OCI-LY7 (cell line): ENCODE results near the gene TRAF1. TPM values are rescaled to one million over a fixed set of nuclear protein-coding genes. Genes with fewer than 3 reads are reported as not detected.
A peak's percentile ranks its signal among the peaks of the same experiment; 100 is the strongest.

ENCODE experiments used
- BruUV-seq: library from RNA; stranded (reverse); fragments of 400-500 nt; replicated peaks from 2 replicates; lab custom pipeline; 2021; lab: Mats Ljungman, UMichigan
- CTCF ChIA-PET: fragments of 300-600 bp; sonication (Branson Sonifier 250); formaldehyde crosslinking; loops from one replicate; lab custom pipeline; 2022; ENCODE audit warnings: antibody characterized with exemption; ENCODE audit not compliant: unreplicated experiment; lab: Charles Lee
- POLR2A ChIA-PET: fragments of 300-600 bp; sonication (Branson Sonifier 250); formaldehyde crosslinking; loops from one replicate; lab custom pipeline; 2022; ENCODE audit warnings: antibody characterized with exemption; lab: Charles Lee
- DNase-seq: peaks from one replicate; pipeline ENCODE4 v3.0.0-alpha.2; 2015; ENCODE audit warnings: low spot score
- H2AFZ ChIP-seq: fragments of 200-600 bp; sonication (generic), shearing (Covaris generic); 2 replicates; pipeline ENCODE4 v1.6.1; 2014; ENCODE audit warnings: mild to moderate bottlenecking, antibody characterized with exemption, low read length, moderate library complexity
- H3K27ac ChIP-seq: fragments of 200-600 bp; sonication (generic); 2 replicates; pipeline ENCODE4 v1.5.1; 2014; ENCODE audit warnings: mixed run types, low read depth, mild to moderate bottlenecking, moderate library complexity, low read length, inconsistent platforms; ENCODE audit not compliant: poor library complexity, severe bottlenecking
- H3K36me3 ChIP-seq: fragments of 200-600 bp; sonication (generic); 2 replicates; pipeline ENCODE4 v1.6.1; 2014; ENCODE audit warnings: mild to moderate bottlenecking, antibody characterized with exemption, low read length, moderate library complexity, mixed read lengths; ENCODE audit not compliant: insufficient read depth
- H3K4me1 ChIP-seq: fragments of 200-600 bp; sonication (generic); 2 replicates; pipeline ENCODE4 v1.5.1; 2014; ENCODE audit warnings: mild to moderate bottlenecking, low read length; ENCODE audit not compliant: insufficient read depth, poor library complexity, severe bottlenecking
- H3K4me2 ChIP-seq: fragments of 200-600 bp; sonication (generic); 2 replicates; pipeline ENCODE4 v1.6.1; 2014; ENCODE audit warnings: mild to moderate bottlenecking, low read length
- H3K4me3 ChIP-seq: fragments of 200-600 bp; sonication (generic); 2 replicates; pipeline ENCODE4 v1.5.1; 2014; ENCODE audit warnings: mild to moderate bottlenecking, low read depth, low read length; ENCODE audit not compliant: poor library complexity, severe bottlenecking
- H3K79me2 ChIP-seq: fragments of 200-600 bp; sonication (generic); 2 replicates; pipeline ENCODE4 v1.6.1; 2016; ENCODE audit warnings: low read depth, mild to moderate bottlenecking, low read length, moderate library complexity, mixed read lengths; ENCODE audit not compliant: insufficient read depth
- H3K9me2 ChIP-seq: fragments of 200-600 bp; sonication (generic); 2 replicates; pipeline ENCODE4 v1.6.1; 2016; ENCODE audit warnings: mild to moderate bottlenecking, low read length, mixed read lengths; ENCODE audit not compliant: insufficient read depth
- H3K9me3 ChIP-seq: fragments of 200-600 bp; sonication (generic); 2 replicates; pipeline ENCODE4 v1.6.1; 2014; ENCODE audit warnings: mild to moderate bottlenecking, mixed run types, low read length, mixed read lengths
- H4K20me1 ChIP-seq: fragments of 200-600 bp; sonication (generic); 2 replicates; pipeline ENCODE4 v1.6.1; 2014; ENCODE audit warnings: mild to moderate bottlenecking, antibody characterized with exemption, low read length, moderate library complexity, mixed read lengths; ENCODE audit not compliant: insufficient read depth
- CTCF ChIP-seq: fragments of 200-600 bp; sonication (generic); conservative IDR thresholded peaks from 2 replicates; pipeline ENCODE4 v1.5.1; 2014; ENCODE audit warnings: mild to moderate bottlenecking, antibody characterized with exemption, low read length, moderate library complexity, mixed read lengths
- EZH2phosphoT487 ChIP-seq: fragments of 200-600 bp; sonication (generic); IDR thresholded peaks from 2 replicates; pipeline ENCODE4 v1.6.1; 2018; ENCODE audit warnings: low read depth, borderline replicate concordance, mild to moderate bottlenecking, mixed run types, antibody characterized with exemption, low read length, moderate library complexity, mixed read lengths
- intact Hi-C: fragments of 100-400 bp; cut with micrococcal nuclease; formaldehyde crosslinking; loops from one replicate; pipeline ENCODE4 v1.10.0; 2022; ENCODE audit not compliant: unreplicated experiment
- total RNA-seq, 2 experiments: library from RNA; depleted of rRNA in 1 of 2; stranded (reverse); fragments of >200 nt in 1 of 2; shearing (Covaris generic) in 1 of 2; gene quantifications; 2 replicates each; pipeline ENCODE4 v1.2.3, GENCODE V29; 2014 to 2022

The TRAF1 gene
- total RNA-seq, 2 experiments from 2014 or later: 24.2 to 50.5 TPM

- H3K4me1 ChIP-seq: peaks cover 95% of the 10 kb centered on the region
- BruUV-seq: TSS peak; percentile 98
- intact Hi-C loops: loop anchor here (1.0 to 5.0 kb wide), 4 partner anchors 17 to 179 kb away; partner anchors contain the start of gene CNTRL
- peak overlapping the region; percentile 98 for H3K27ac ChIP-seq
- ChIA-PET POLR2A (interaction anchor here (0.5 to 16.9 kb wide), 7 partner anchors 9 to 1050 kb away, joined by 3 to 372 read pairs (median 10); partner anchors contain the start of gene TRAF1), CTCF (interaction anchor here (0.5 to 3.4 kb wide), 4 partner anchors 9 to 43 kb away, joined by 3 to 15 read pairs (median 4); no protein-coding TSS in a partner anchor)
- DNase-seq: peak; percentile 97
- H3K9me2 ChIP-seq: no peaks in the 10 kb centered on the region
- H3K4me2 ChIP-seq: peak overlapping the region; percentile 69
- H3K36me3 ChIP-seq: no peaks in the 10 kb centered on the region
- H4K20me1 ChIP-seq: no peaks in the 10 kb centered on the region
- no peaks in the 10 kb centered on the region for H3K79me2 ChIP-seq
- H3K9me3 ChIP-seq: no peaks in the 10 kb centered on the region
- no peak for TF ChIP-seq CTCF
- TF ChIP-seq EZH2phosphoT487: no peak
- H3K4me3 ChIP-seq: peak overlapping the region; percentile 7
- H2AFZ ChIP-seq: peak overlapping the region; percentile 19; the same call in 1 of the 2 replicates
Observed at GRCh38 chr9:120892748-120893610, 33.6 kb downstream of the TRAF1 start.

- H3K9me3 ChIP-seq: no peaks in the 10 kb centered on the region
- intact Hi-C loops: loop anchor here (1.0 to 5.0 kb wide), 4 partner anchors 16 to 180 kb away; partner anchors contain the start of gene CNTRL
- TSS peak; percentile 51 for BruUV-seq
- ChIA-PET POLR2A (interaction anchor here (0.8 to 16.9 kb wide), 5 partner anchors 8 to 38 kb away, joined by 3 to 372 read pairs (median 31); partner anchors contain the start of gene TRAF1), CTCF (interaction anchor here (0.5 to 3.4 kb wide), 3 partner anchors 10 to 46 kb away, joined by 3 to 15 read pairs (median 3); no protein-coding TSS in a partner anchor)
- TF ChIP-seq CTCF (no peak), EZH2phosphoT487 (no peak)
- H3K4me1 ChIP-seq: peaks cover 93% of the 10 kb centered on the region
- H3K9me2 ChIP-seq: no peaks in the 10 kb centered on the region
- peak overlapping the region; percentile 32 for H3K4me3 ChIP-seq
- no peaks in the 10 kb centered on the region for H3K36me3 ChIP-seq
- no peak for DNase-seq
- H3K4me2 ChIP-seq: peak overlapping the region; percentile 69
- no peaks in the 10 kb centered on the region for H4K20me1 ChIP-seq
- H3K27ac ChIP-seq: peak overlapping the region; percentile 98
- H3K79me2 ChIP-seq: no peaks in the 10 kb centered on the region
- peak overlapping the region; percentile 65; the same call in 1 of the 2 replicates for H2AFZ ChIP-seq
Observed at GRCh38 chr9:120891884-120892747, 34.5 kb downstream of the TRAF1 start.
